ENCODE results near the gene TMEM198. TPM values are rescaled to one million over a fixed set of nuclear protein-coding genes. Genes with fewer than 3 reads are reported as not detected.

TMEM198 gene
- total RNA-seq, 1 donor from 2014 or later, result 1.5 TPM

GRCh38 chr2:219596954-219597551 is 53.2 kb downstream of the TMEM198 start:
- DNase-seq (ENCODE audit: extremely low spot score in 2 of 2), result no peak
- TF ChIP-seq CTCF (IDR thresholded peaks at IDR 0.05) (no peak), POLR2A (IDR thresholded peaks at IDR 0.05) (no peak), POLR2AphosphoS5 (IDR thresholded peaks at IDR 0.05; ENCODE audit: insufficient read depth in 1 of 2, low read depth in 1 of 2) (no peak)
- peak overlapping the region; percentile 57 to 58 for H3K4me3 ChIP-seq
- peak overlapping the region; percentile 76 for H3K27ac ChIP-seq
- peaks cover 15% of the 10 kb centered on the region for H3K4me1 ChIP-seq
- intact Hi-C loops (cut with DNase I), result no loop called here
- H3K9me3 ChIP-seq, result no peaks in the 10 kb centered on the region
- no peaks in the 10 kb centered on the region for H3K27me3 ChIP-seq
- H3K36me3 ChIP-seq, result peaks cover 0 to 11% of the 10 kb centered on the region in 2 donors

- H3K4me1 ChIP-seq, result peaks cover 15% of the 10 kb centered on the region
- DNase-seq (ENCODE audit: extremely low spot score in 2 of 2), result peak in 1 of 2 donors; percentile 96
- H3K27me3 ChIP-seq, result no peaks in the 10 kb centered on the region
- peak within 1 kb of the TSS; percentile 57 to 58 for H3K4me3 ChIP-seq
- TF ChIP-seq POLR2AphosphoS5 (IDR thresholded peaks at IDR 0.05; ENCODE audit: insufficient read depth in 1 of 2, low read depth in 1 of 2) (peak; percentile 89 to 92), CTCF (IDR thresholded peaks at IDR 0.05) (no peak), POLR2A (IDR thresholded peaks at IDR 0.05) (peak in 1 of 2 donors; percentile 62)
- H3K9me3 ChIP-seq, result no peaks in the 10 kb centered on the region
- peak within 1 kb of the TSS; percentile 76 for H3K27ac ChIP-seq
- H3K36me3 ChIP-seq, result peaks cover 0 to 18% of the 10 kb centered on the region in 2 donors
- intact Hi-C loops (cut with DNase I), result no loop called here
Observed at GRCh38 chr2:219597552-219598307, 53.9 kb downstream of the TMEM198 start, which contains the start of gene STK11IP. TSS of gene STK11IP (plus strand) at chr2:219597857. CDS start at chr2:219598120, 263 bp downstream.

GRCh38 chr2:219598308-219599078 is 54.7 kb downstream of the TMEM198 start:
- TF ChIP-seq POLR2AphosphoS5 (IDR thresholded peaks at IDR 0.05; ENCODE audit: insufficient read depth in 1 of 2, low read depth in 1 of 2), result no peak
- TF ChIP-seq CTCF (IDR thresholded peaks at IDR 0.05), result no peak
- TF ChIP-seq POLR2A (IDR thresholded peaks at IDR 0.05), result no peak
- DNase-seq (ENCODE audit: extremely low spot score in 2 of 2), result no peak
- peaks cover 0 to 18% of the 10 kb centered on the region in 2 donors for H3K36me3 ChIP-seq
- peaks cover 15% of the 10 kb centered on the region for H3K4me1 ChIP-seq
- intact Hi-C loops (cut with DNase I), result no loop called here
- H3K4me3 ChIP-seq, result peak overlapping the region; percentile 57 to 58
- peak overlapping the region; percentile 76 for H3K27ac ChIP-seq
- no peaks in the 10 kb centered on the region for H3K27me3 ChIP-seq
- H3K9me3 ChIP-seq, result no peaks in the 10 kb centered on the region

Small RNAs within 50 kb of the gene (microRNA-seq; reads per million reads assigned to microRNA genes)
- gene MIR3132 (ENCODE audit: borderline number of aligned reads, borderline replicate concordance), result not detected

Small RNAs within 50 kb of the gene (small RNA-seq; reads per million reads assigned to genes)
- gene MIR3132 (not detected), gene RN7SKP213 (not detected)

Other genes with a start within 250 kb of the TMEM198 start
- gene PTPRN, start 234.6 kb upstream of the TMEM198 start, total RNA-seq, result 7.6 TPM
- gene RESP18, start 211.3 kb upstream of the TMEM198 start, total RNA-seq, result not detected
- gene DNPEP, start 156.1 kb upstream of the TMEM198 start, total RNA-seq, result 62.9 TPM
- 883 TPM for gene DES, start 125.7 kb upstream of the TMEM198 start, total RNA-seq
- gene SPEG, start 109.2 kb upstream of the TMEM198 start, total RNA-seq, result 28.2 TPM
- 35.4 TPM for gene GMPPA, start 45.1 kb upstream of the TMEM198 start, total RNA-seq
- not detected for gene ASIC4, start 29.5 kb upstream of the TMEM198 start, total RNA-seq
- 41.5 TPM for gene CHPF, start 219 bp upstream of the TMEM198 start, total RNA-seq
- gene OBSL1, start 27.5 kb downstream of the TMEM198 start, total RNA-seq, result 53.0 TPM
- gene INHA, start 28.3 kb downstream of the TMEM198 start, total RNA-seq, result 0.74 TPM
- 11.3 TPM for gene STK11IP, start 53.8 kb downstream of the TMEM198 start, total RNA-seq
- 13.5 TPM for gene SLC4A3, start 83.6 kb downstream of the TMEM198 start, total RNA-seq

Data from vagina (tissue), 2 donors.